Muscle of leg (tissue), 11 donors: ENCODE measurements around the gene COL6A1. TPM values are rescaled to one million over a fixed set of nuclear protein-coding genes. Genes with fewer than 3 reads are reported as not detected.
"Not testable (repeated sequence)": the region's sequence is repeated elsewhere in the genome, so short reads cannot be mapped to it uniquely, and the experiment has no call there.

Experiments
- DNase-seq: peaks from one replicate; pipeline ENCODE4 v3.0.0; 2013
- H3K27ac ChIP-seq: one replicate; pipeline ENCODE4 v1.5.1; 2013; ENCODE audit warnings: mild to moderate bottlenecking, low read length, control low read depth
- H3K27me3 ChIP-seq: one replicate; pipeline ENCODE4 v1.6.1; 2013; ENCODE audit warnings: low read length; ENCODE audit not compliant: control insufficient read depth, insufficient read depth
- H3K36me3 ChIP-seq: one replicate; pipeline ENCODE4 v1.6.1; 2013; ENCODE audit warnings: low read length; ENCODE audit not compliant: control insufficient read depth, insufficient read depth
- H3K4me1 ChIP-seq: one replicate; pipeline ENCODE4 v1.6.1; 2013; ENCODE audit warnings: low read length; ENCODE audit not compliant: control insufficient read depth, insufficient read depth
- H3K4me3 ChIP-seq: one replicate; pipeline ENCODE4 v1.5.1; 2013; ENCODE audit warnings: low read length, control low read depth
- H3K9me3 ChIP-seq: replicated peaks from 2 replicates; pipeline ENCODE4 v1.6.1; 2013; ENCODE audit warnings: low read depth, low read length; ENCODE audit not compliant: control insufficient read depth
- WGBS: methylation state at CpG from one replicate; pipeline ENCODE4 v1.1.5; 2013; ENCODE audit warnings: missing lambda C conversion rate; ENCODE audit not compliant: insufficient coverage; 5-methylcytosine and 5-hydroxymethylcytosine counted together
- polyA plus RNA-seq, 8 donors: library from polyadenylated mRNA; unstranded; fragments of 120-200 nt; gene quantifications; one replicate each; pipeline versions ENCODE4 v1.2.1 to v1.2.3, GENCODE V29; 2013; ENCODE audit warnings: inconsistent platforms in 1 of 8, low replicate concordance in 1 of 8; ENCODE audit not compliant: insufficient read length in 8 of 8, insufficient read depth in 1 of 8
- total RNA-seq: library from RNA; stranded (reverse); fragments of 120-200 nt; gene quantifications from one replicate; pipeline ENCODE4 v1.2.4, GENCODE V29; 2013

The COL6A1 gene
- total and polyA plus RNA-seq, 9 donors, result 292 to 750 (median 533) TPM

- no peaks in the 10 kb centered on the region for H3K27me3 ChIP-seq
- DNase-seq, result no peak
- H3K4me1 ChIP-seq, result peaks cover 2% of the 10 kb centered on the region
- no peak overlapping the region for H3K4me3 ChIP-seq
- H3K27ac ChIP-seq, result no peak overlapping the region
- H3K9me3 ChIP-seq, result no peaks in the 10 kb centered on the region
- 78% methylated on average over 29 of the region's 44 CpGs for WGBS
- H3K36me3 ChIP-seq, result peaks cover 83% of the 10 kb centered on the region
Measured at GRCh38 chr21:46000731-46001641, 19.4 kb downstream of the COL6A1 start.

GRCh38 chr21:46001821-46002681, 20.5 kb downstream of the COL6A1 start:
- Histone ChIP-seq H3K36me3 (peaks cover 72% of the 10 kb centered on the region), H3K27me3 (no peaks in the 10 kb centered on the region), H3K27ac (no peak overlapping the region), H3K4me1 (peaks cover 2% of the 10 kb centered on the region), H3K4me3 (no peak overlapping the region), H3K9me3 (no peaks in the 10 kb centered on the region)
- no peak for DNase-seq
- 87% methylated on average over 51 of the region's 51 CpGs for WGBS

DNA sequence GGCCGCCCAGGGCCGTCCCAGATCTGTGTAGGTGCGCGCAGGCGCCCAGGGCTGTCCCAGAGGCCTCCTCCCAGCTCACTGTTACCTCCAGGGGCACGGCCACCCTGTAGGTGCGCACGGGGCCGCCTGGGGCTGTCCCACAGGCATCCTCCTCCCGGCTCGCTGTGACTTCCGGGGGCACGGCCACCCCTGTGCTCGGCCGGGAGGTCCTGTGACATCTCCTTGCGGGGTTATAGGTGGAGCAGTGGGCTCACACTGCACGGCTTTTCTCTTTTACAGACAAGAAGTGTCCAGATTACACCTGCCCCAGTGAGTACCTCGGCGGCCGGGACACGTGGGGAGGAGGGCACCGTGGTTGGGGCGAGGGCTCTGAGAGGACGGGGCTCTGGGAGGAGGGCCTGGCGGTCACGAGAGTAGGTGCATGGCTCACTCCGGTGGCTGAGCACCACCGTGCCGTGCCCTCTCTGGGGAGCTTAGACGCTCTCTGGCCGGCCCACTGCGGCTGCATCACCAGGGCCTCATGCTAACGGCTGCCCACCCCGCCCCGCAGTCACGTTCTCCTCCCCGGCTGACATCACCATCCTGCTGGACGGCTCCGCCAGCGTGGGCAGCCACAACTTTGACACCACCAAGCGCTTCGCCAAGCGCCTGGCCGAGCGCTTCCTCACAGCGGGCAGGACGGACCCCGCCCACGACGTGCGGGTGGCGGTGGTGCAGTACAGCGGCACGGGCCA, 21.4 kb downstream of the COL6A1 start:
- Histone ChIP-seq H3K36me3 (peaks cover 62% of the 10 kb centered on the region), H3K27ac (no peak overlapping the region), H3K4me3 (no peak overlapping the region), H3K27me3 (no peaks in the 10 kb centered on the region), H3K4me1 (peaks cover 2% of the 10 kb centered on the region), H3K9me3 (no peaks in the 10 kb centered on the region)
- DNase-seq, result no peak
- 84% methylated on average over 53 of the region's 54 CpGs for WGBS

DNA sequence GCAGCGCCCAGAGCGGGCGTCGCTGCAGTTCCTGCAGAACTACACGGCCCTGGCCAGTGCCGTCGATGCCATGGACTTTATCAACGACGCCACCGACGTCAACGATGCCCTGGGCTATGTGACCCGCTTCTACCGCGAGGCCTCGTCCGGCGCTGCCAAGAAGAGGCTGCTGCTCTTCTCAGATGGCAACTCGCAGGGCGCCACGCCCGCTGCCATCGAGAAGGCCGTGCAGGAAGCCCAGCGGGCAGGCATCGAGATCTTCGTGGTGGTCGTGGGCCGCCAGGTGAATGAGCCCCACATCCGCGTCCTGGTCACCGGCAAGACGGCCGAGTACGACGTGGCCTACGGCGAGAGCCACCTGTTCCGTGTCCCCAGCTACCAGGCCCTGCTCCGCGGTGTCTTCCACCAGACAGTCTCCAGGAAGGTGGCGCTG, 22.0 kb downstream of the COL6A1 start:
- peaks cover 2% of the 10 kb centered on the region for H3K4me1 ChIP-seq
- no peak overlapping the region for H3K27ac ChIP-seq
- no peak overlapping the region for H3K4me3 ChIP-seq
- peaks cover 57% of the 10 kb centered on the region for H3K36me3 ChIP-seq
- H3K9me3 ChIP-seq, result no peaks in the 10 kb centered on the region
- H3K27me3 ChIP-seq, result no peaks in the 10 kb centered on the region
- no peak for DNase-seq
- WGBS, result 90% methylated on average over 41 of the region's 42 CpGs

DNA sequence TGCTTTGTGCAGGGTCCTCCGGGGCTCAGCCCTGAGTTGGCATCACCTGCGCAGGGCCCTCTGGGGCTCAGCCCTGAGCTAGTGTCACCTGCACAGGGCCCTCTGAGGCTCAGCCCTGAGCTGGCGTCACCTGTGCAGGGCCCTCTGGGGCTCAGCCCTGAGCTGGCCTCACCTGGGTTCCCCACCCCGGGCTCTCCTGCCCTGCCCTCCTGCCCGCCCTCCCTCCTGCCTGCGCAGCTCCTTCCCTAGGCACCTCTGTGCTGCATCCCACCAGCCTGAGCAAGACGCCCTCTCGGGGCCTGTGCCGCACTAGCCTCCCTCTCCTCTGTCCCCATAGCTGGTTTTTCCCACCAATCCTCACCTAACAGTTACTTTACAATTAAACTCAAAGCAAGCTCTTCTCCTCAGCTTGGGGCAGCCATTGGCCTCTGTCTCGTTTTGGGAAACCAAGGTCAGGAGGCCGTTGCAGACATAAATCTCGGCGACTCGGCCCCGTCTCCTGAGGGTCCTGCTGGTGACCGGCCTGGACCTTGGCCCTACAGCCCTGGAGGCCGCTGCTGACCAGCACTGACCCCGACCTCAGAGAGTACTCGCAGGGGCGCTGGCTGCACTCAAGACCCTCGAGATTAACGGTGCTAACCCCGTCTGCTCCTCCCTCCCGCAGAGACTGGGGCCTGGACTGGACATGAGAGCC, 22.7 kb downstream of the COL6A1 start:
- H3K4me3 ChIP-seq, result no peak overlapping the region
- peaks cover 2% of the 10 kb centered on the region for H3K4me1 ChIP-seq
- H3K27me3 ChIP-seq, result no peaks in the 10 kb centered on the region
- 53% methylated on average over 24 of the region's 24 CpGs for WGBS
- no peak overlapping the region for H3K27ac ChIP-seq
- DNase-seq, result no peak
- H3K9me3 ChIP-seq, result no peaks in the 10 kb centered on the region
- H3K36me3 ChIP-seq, result peaks cover 51% of the 10 kb centered on the region

DNA sequence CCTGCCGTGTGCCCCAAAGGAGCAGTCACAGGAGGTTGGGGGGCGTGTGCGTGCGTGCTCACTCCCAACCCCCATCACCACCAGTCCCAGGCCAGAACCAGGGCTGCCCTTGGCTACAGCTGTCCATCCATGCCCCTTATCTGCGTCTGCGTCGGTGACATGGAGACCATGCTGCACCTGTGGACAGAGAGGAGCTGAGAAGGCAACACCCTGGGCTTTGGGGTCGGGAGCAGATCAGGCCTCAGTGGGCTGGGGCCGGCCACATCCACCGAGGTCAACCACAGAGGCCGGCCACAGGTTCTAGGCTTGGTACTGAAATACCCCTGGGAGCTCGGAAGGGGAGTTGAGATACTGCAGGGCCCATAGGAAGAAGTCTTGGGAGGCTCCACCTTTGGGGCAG, 23.5 kb downstream of the COL6A1 start:
- DNase-seq, result no peak
- H3K27ac ChIP-seq, result no peak overlapping the region

GRCh38 chr21:46005481-46005881, 23.9 kb downstream of the COL6A1 start:
- no peak for DNase-seq
- H3K36me3 ChIP-seq, result peaks cover 44% of the 10 kb centered on the region
- 84% methylated on average over 15 of the region's 20 CpGs for WGBS
- H3K4me3 ChIP-seq, result no peak overlapping the region
- no peaks in the 10 kb centered on the region for H3K4me1 ChIP-seq
- H3K9me3 ChIP-seq, result no peaks in the 10 kb centered on the region
- H3K27ac ChIP-seq, result no peak overlapping the region
- H3K27me3 ChIP-seq, result no peaks in the 10 kb centered on the region

More for the DNA sequence above, 23.5 kb downstream of the COL6A1 start:
- Histone ChIP-seq H3K27me3 (no peaks in the 10 kb centered on the region), H3K9me3 (no peaks in the 10 kb centered on the region), H3K4me3 (no peak overlapping the region), H3K36me3 (peaks cover 46% of the 10 kb centered on the region), H3K4me1 (peaks cover under 1% of the 10 kb centered on the region)
- 79% methylated on average over 9 of the region's 12 CpGs for WGBS

DNA sequence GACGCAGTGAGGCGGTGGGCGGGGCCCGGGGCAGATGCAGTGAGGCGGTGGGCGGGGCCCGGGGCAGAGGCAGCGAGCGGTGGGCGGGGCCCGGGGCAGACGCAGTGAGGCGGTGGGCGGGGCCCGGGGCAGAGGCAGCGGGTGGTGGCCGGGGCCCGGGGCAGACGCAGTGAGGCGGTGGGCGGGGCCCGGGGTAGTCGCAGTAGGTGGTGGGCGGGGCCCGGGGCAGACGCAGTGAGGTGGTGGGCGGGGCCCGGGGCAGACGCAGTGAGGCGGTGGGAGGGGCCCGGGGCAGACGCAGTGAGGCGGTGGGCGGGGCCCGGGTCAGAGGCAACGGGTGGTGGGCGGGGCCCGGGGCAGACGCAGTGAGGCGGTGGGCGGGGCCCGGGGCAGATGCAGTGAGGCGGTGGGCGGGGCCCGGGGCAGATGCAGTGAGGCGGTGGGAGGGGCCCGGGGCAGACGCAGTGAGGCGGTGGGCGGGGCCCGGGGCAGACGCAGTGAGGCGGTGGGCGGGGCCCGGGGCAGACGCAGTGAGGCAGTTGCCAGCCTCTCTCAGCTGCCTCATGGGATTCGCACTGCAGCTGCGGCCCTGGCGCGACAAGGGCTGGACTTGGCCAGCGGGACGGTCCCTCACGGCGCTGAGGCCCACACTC, 24.4 kb downstream of the COL6A1 start:
- H3K36me3 ChIP-seq, result peaks cover 39% of the 10 kb centered on the region
- not testable (repeated sequence) for H3K27me3 ChIP-seq, H3K4me1 ChIP-seq, H3K9me3 ChIP-seq, DNase-seq, H3K27ac ChIP-seq, H3K4me3 ChIP-seq
- WGBS, result 94% methylated on average over 17 of the region's 64 CpGs
